Activated naive CD8-positive, alpha-beta T cell (primary cell): ENCODE measurements around the gene VANGL2.

Experiments
- H3K27ac Mint-ChIP-seq: one replicate; pipeline ENCODE4 v1.8.0; 2021; ENCODE audit warnings: mixed read lengths
- H3K27me3 Mint-ChIP-seq: one replicate; pipeline ENCODE4 v1.8.0; 2021; ENCODE audit warnings: mixed read lengths
- H3K36me3 Mint-ChIP-seq: one replicate; pipeline ENCODE4 v1.8.0; 2021; ENCODE audit warnings: mixed read lengths
- H3K4me1 Mint-ChIP-seq: one replicate; pipeline ENCODE4 v1.8.0; 2021; ENCODE audit warnings: low read depth, mixed read lengths
- H3K4me3 Mint-ChIP-seq: one replicate; pipeline ENCODE4 v1.8.0; 2021; ENCODE audit warnings: mild to moderate bottlenecking, mixed read lengths
- H3K9me3 Mint-ChIP-seq: one replicate; pipeline ENCODE4 v1.8.0; 2021; ENCODE audit warnings: low read depth, mixed read lengths

The VANGL2 gene

DNA sequence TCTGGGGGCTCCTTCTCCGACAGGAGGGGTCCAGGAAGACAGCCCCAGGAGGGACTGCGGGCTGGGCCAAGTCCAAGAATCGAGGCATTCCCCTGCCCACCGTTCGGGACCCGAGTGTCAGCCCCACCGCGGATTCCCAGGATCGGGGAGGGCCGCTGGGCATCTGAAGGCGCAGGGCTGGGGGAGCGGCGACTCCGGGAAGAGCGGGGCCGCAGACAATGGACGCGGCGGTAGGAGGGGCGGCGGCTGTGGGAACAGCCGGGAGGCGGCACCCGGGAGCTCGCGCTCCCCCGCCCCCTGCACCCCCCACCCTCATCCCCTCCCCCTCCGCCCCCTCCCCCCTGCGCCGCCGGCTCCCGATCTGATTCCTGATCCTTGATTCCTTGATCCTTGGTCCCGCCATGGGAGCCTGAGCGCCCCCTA is at the start of gene VANGL2:
Gene VANGL2, plus strand, starts transcription at position 342 of the 423 bp plus-strand sequence. CDS start 15,274 bp downstream, outside the sequence.
- Mint-ChIP-seq H3K27me3 (peaks cover 6% of the 10 kb centered on the region), H3K4me1 (peaks cover 11% of the 10 kb centered on the region), H3K36me3 (no peaks in the 10 kb centered on the region), H3K27ac (peak within 1 kb of the TSS; percentile 13), H3K4me3 (peak within 1 kb of the TSS; percentile 80), H3K9me3 (no peaks in the 10 kb centered on the region)

GRCh38 chr1:160351629-160352028 is 48.7 kb upstream of the VANGL2 start:
- peaks cover 21% of the 10 kb centered on the region for H3K36me3 Mint-ChIP-seq
- H3K27ac Mint-ChIP-seq = no peak overlapping the region
- no peak overlapping the region for H3K4me3 Mint-ChIP-seq
- no peaks in the 10 kb centered on the region for H3K27me3 Mint-ChIP-seq
- no peaks in the 10 kb centered on the region for H3K9me3 Mint-ChIP-seq
- H3K4me1 Mint-ChIP-seq = peaks cover 8% of the 10 kb centered on the region

DNA sequence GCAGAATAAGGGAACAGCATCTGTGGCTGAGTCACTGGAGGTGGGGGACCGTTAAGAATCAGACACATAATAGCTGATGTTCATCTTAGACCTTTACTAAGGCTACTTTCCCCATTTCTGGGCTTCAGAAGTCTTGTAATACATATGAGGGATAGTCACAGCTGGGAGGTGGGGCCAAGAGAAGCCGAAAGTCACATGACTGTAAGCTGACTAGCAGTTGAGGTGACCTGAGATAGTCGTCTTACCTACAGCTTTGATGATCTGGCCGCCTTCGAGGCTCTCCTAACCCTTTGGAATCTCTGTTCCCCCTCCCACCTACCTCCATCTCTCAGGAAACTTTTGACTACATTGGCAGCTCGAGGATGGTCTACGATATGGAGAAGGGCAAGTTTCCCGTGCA is 47.8 kb upstream of the VANGL2 start:
- Mint-ChIP-seq H3K27ac (no peak overlapping the region), H3K4me3 (no peak overlapping the region), H3K27me3 (no peaks in the 10 kb centered on the region), H3K4me1 (peaks cover 1% of the 10 kb centered on the region), H3K36me3 (peaks cover 18% of the 10 kb centered on the region), H3K9me3 (no peaks in the 10 kb centered on the region)

DNA sequence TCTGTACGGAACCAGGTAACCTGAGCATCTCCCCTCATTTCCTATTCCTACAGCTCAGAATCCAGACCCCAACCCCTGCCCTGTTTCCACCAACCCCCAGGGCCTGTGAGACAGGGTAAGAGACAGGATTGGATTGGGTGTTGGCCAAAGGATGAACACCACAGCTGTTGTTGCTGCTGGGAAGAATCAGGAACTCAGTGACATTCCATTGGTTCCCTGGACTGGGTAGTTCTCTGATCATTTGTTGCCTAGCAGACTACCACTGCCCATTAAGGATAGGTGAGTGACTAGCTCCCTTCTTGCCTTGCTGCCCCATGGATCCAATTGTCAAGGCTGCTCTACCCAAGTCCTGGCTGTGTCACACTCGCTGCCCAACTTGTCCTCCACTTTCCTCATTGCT is 47.1 kb upstream of the VANGL2 start:
- Mint-ChIP-seq H3K9me3 (no peaks in the 10 kb centered on the region), H3K36me3 (peaks cover 24% of the 10 kb centered on the region), H3K27ac (no peak overlapping the region), H3K27me3 (no peaks in the 10 kb centered on the region), H3K4me1 (peaks cover 1% of the 10 kb centered on the region), H3K4me3 (no peak overlapping the region)

DNA sequence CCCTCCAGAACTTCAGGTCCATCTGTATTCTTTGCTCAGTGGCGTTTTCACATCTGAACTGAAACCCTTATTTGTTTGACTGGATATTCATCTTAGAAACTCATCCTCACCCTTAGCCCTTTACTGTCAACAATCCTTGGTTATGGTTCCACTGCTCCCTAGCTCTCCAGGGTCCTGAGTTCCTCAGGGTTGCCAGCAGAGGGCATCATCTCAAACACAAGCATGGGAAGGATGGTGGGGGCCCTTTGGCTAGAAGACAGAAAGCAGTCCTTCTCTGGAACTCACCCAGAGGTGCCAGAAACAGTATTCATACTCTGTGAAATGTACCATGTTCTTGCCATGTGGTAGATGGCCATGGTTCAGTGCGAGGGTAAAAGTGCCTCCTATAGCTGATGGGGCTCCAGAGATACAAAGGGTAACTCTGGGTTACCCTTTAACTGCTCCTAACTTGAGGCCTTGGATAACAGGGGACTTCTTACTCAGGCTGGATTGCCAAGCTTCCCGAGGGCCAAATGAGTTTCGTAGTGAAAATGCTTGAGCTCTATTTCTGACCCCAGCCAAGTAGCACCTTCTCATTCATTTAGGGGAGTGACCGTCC is 45.9 kb upstream of the VANGL2 start:
- H3K36me3 Mint-ChIP-seq = peaks cover 25% of the 10 kb centered on the region
- H3K9me3 Mint-ChIP-seq = no peaks in the 10 kb centered on the region
- no peaks in the 10 kb centered on the region for H3K27me3 Mint-ChIP-seq
- H3K4me3 Mint-ChIP-seq = no peak overlapping the region
- no peak overlapping the region for H3K27ac Mint-ChIP-seq
- peaks cover 1% of the 10 kb centered on the region for H3K4me1 Mint-ChIP-seq

DNA sequence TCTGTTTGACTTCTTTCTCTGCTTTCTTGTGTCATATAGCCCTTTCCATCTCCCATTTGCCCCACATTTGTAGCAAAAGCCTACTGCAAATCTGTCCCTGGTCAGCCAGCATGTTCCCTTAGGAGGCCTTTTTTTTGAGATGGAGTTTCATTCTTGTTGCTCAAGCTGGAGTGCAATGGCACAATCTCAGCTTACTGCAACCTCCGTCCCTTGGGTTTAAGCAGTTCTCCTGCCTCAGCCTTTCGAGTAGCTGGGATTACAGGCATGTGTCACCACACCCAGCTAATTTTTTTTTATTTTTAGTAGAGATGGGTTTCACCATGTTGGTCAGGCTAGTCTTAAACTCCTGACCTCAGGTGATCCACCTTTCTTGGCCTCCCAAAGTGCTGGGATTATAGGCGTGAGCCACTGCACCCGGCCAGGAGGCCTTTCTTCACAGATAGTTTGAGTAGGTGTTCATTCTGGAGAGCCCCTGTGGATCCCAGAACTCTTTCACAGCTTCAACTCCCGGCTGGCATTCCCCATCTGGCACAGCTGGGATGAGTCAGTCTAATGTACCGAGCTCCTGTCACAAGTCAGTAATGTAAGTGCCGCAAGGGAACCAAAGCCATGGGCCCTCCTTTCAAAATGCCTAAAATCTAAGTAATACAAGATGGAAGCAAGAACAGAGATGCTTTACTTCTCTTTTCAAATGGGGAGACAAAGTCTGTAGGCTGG is 42.9 kb upstream of the VANGL2 start:
- no peaks in the 10 kb centered on the region for H3K27me3 Mint-ChIP-seq
- no peaks in the 10 kb centered on the region for H3K9me3 Mint-ChIP-seq
- no peak overlapping the region for H3K4me3 Mint-ChIP-seq
- peak overlapping the region; percentile 5 for H3K27ac Mint-ChIP-seq
- peaks cover 1% of the 10 kb centered on the region for H3K4me1 Mint-ChIP-seq
- H3K36me3 Mint-ChIP-seq = peaks cover 22% of the 10 kb centered on the region

DNA sequence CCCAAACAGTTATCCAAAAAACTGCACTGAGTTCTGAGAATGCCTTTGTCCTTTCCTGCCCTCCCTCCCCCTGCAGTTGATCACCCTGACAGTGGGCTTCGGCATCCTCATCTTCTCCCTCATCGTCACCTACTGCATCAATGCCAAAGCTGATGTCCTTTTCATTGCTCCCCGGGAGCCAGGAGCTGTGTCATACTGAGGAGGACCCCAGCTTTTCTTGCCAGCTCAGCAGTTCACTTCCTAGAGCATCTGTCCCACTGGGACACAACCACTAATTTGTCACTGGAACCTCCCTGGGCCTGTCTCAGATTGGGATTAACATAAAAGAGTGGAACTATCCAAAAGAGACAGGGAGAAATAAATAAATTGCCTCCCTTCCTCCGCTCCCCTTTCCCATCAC is 42.3 kb upstream of the VANGL2 start:
- no peaks in the 10 kb centered on the region for H3K9me3 Mint-ChIP-seq
- H3K27ac Mint-ChIP-seq = no peak overlapping the region
- no peaks in the 10 kb centered on the region for H3K27me3 Mint-ChIP-seq
- H3K36me3 Mint-ChIP-seq = peaks cover 22% of the 10 kb centered on the region
- no peak overlapping the region for H3K4me3 Mint-ChIP-seq
- H3K4me1 Mint-ChIP-seq = no peaks in the 10 kb centered on the region

GRCh38 chr1:160359559-160360226 is 40.7 kb upstream of the VANGL2 start:
- Mint-ChIP-seq H3K27ac (no peak overlapping the region), H3K27me3 (no peaks in the 10 kb centered on the region), H3K4me1 (no peaks in the 10 kb centered on the region), H3K4me3 (no peak overlapping the region), H3K9me3 (no peaks in the 10 kb centered on the region), H3K36me3 (peaks cover 17% of the 10 kb centered on the region)

DNA sequence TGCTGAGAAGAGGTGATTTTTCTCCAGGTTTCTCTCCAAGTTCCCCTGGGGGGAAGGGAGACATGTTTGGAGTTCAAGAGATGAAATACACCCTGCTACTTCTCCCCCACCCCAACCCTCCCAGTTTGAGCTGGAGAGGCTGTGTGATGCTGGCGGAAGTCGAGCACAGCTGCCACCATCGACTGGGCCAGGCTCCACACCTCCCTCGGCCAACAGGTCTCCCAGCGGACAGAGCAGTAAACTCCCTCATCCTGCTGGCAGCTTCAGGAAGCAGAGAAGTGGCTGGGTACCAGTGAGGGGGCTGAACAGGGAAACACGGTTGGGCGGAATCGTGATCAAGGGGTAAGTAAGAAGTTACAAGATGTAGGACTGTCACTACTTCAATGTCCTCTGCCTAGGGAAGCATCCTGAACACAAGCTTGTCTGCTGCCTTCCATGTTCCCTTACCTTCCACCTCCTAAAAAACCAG is 40.1 kb upstream of the VANGL2 start:
- Mint-ChIP-seq H3K27me3 (no peaks in the 10 kb centered on the region), H3K36me3 (peaks cover 16% of the 10 kb centered on the region), H3K27ac (no peak overlapping the region), H3K9me3 (no peaks in the 10 kb centered on the region), H3K4me3 (no peak overlapping the region), H3K4me1 (no peaks in the 10 kb centered on the region)

DNA sequence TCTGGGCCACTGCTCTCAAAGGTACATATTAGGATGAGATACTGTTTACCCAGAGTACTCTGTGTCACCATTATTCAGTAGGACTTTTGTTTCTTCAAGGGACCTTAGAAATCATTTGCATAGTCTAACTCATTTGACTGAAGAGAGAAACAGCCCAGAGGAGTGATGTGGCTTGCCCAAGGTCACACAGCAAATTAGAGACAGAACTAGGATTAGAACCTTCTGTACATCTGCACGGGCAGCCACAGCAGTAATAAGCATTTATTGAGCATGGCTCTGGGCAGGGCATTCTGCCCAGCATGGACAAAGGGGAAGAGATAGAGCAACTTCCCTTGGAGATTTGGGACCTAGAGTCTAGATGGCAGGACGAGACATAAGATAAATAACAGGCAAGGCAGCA is 39.2 kb upstream of the VANGL2 start:
- H3K9me3 Mint-ChIP-seq = no peaks in the 10 kb centered on the region
- H3K27me3 Mint-ChIP-seq = no peaks in the 10 kb centered on the region
- H3K27ac Mint-ChIP-seq = no peak overlapping the region
- peaks cover 15% of the 10 kb centered on the region for H3K36me3 Mint-ChIP-seq
- H3K4me1 Mint-ChIP-seq = no peaks in the 10 kb centered on the region
- no peak overlapping the region for H3K4me3 Mint-ChIP-seq

DNA sequence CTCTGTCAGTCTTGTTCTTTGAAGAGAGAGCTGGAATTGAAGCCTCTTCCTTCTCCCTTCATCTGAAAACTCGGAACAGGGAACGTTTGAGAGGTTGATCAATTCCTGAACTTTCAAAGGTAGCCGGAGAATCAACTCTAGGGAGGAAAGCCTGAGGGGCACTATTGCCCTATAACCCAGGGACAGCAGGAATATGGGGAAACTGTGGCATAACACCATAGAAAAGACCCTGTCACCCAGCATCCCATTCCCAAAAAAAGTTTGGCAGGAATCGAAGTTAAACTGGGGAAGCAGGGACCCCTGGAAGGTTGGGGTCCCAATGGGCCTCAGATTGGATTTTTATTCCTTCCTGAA is 38.6 kb upstream of the VANGL2 start:
- Mint-ChIP-seq H3K36me3 (peaks cover 13% of the 10 kb centered on the region), H3K9me3 (no peaks in the 10 kb centered on the region), H3K4me3 (no peak overlapping the region), H3K4me1 (no peaks in the 10 kb centered on the region), H3K27ac (no peak overlapping the region), H3K27me3 (no peaks in the 10 kb centered on the region)

GRCh38 chr1:160362168-160362957 is 38.0 kb upstream of the VANGL2 start:
- H3K27ac Mint-ChIP-seq = no peak overlapping the region
- H3K4me3 Mint-ChIP-seq = no peak overlapping the region
- H3K9me3 Mint-ChIP-seq = no peaks in the 10 kb centered on the region
- no peaks in the 10 kb centered on the region for H3K27me3 Mint-ChIP-seq
- peaks cover 13% of the 10 kb centered on the region for H3K36me3 Mint-ChIP-seq
- H3K4me1 Mint-ChIP-seq = no peaks in the 10 kb centered on the region

- no peaks in the 10 kb centered on the region for H3K4me1 Mint-ChIP-seq
- no peaks in the 10 kb centered on the region for H3K27me3 Mint-ChIP-seq
- no peak overlapping the region for H3K4me3 Mint-ChIP-seq
- H3K27ac Mint-ChIP-seq = no peak overlapping the region
- H3K36me3 Mint-ChIP-seq = peaks cover 9% of the 10 kb centered on the region
- H3K9me3 Mint-ChIP-seq = no peaks in the 10 kb centered on the region
These were observed 37.4 kb upstream of the VANGL2 start for GRCh38 chr1:160363010-160363409.

DNA sequence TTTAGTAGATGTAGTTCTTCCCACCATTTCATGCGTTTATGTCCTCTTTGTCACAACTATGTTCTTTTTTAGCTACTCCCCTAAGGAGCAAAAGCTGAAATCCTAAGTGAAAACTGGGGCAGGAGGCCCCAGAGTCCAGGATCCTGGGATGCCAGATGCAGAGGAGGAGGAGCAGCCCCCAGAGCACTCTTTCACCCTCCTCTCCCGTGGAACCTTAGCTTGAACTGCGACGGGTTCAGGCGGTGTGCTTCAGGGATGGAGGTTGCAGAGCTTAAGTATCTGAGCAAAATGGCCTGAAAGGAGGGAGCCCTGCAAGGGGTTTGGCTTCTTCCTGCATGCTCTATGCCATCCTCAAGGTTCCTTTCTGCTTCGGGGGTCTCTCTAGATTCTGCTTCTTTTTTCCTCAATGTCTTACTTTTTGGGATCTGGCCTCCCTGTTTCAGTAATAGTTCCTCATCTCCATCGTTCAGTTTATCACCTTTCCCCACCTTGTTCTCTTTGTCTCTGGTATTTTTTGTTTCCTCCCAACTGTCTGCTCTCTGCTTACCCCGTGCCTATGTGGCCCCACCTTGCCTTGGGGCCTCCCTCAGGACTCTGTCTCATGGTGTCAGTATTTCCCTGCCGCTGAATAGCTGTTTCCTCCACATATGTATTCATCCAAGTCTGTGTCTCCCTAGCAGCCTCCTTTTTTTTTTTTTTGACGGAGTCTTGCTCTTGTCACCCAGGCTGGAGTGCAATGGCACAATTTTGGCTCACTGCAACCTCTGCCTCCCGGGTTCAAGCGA is 36.2 kb upstream of the VANGL2 start:
- H3K36me3 Mint-ChIP-seq = peaks cover 6% of the 10 kb centered on the region
- H3K27me3 Mint-ChIP-seq = no peaks in the 10 kb centered on the region
- no peak overlapping the region for H3K27ac Mint-ChIP-seq
- H3K9me3 Mint-ChIP-seq = no peaks in the 10 kb centered on the region
- H3K4me3 Mint-ChIP-seq = no peak overlapping the region
- H3K4me1 Mint-ChIP-seq = no peaks in the 10 kb centered on the region
